Activated naive CD8-positive, alpha-beta T cell treated with anti-CD3 and anti-CD28 coated beads, Interleukin-2, amount 50 U/mL, for 24 hours (primary cell): ENCODE measurements around the gene ADCY5.
"Not testable (repeated sequence)": the region's sequence is repeated elsewhere in the genome, so short reads cannot be mapped to it uniquely, and the experiment has no call there.

Experiments used
- ATAC-seq: fragments of 150-1000 bp; cut with Tn5 transposase; one replicate; pipeline ENCODE4 v1.10.0; 2021
- DNase-seq: peaks from one replicate; pipeline ENCODE4 v3.0.0; 2021
- H3K27ac Mint-ChIP-seq: one replicate; pipeline ENCODE4 v1.8.0; 2021; ENCODE audit warnings: mild to moderate bottlenecking, mixed read lengths
- H3K27me3 Mint-ChIP-seq: one replicate; pipeline ENCODE4 v1.8.0; 2021; ENCODE audit warnings: mixed read lengths
- H3K36me3 Mint-ChIP-seq: one replicate; pipeline ENCODE4 v1.8.0; 2021; ENCODE audit warnings: low read depth, mixed read lengths
- H3K4me1 Mint-ChIP-seq: one replicate; pipeline ENCODE4 v1.8.0; 2021; ENCODE audit warnings: mixed read lengths
- H3K4me3 Mint-ChIP-seq: one replicate; pipeline ENCODE4 v1.8.0; 2021; ENCODE audit warnings: mild to moderate bottlenecking, moderate library complexity, mixed read lengths
- H3K9me3 Mint-ChIP-seq: one replicate; pipeline ENCODE4 v1.8.0; 2021; ENCODE audit warnings: mixed read lengths

The ADCY5 gene

GRCh38 chr3:123448536-123449101 is at the start of gene ADCY5:
ADCY5 (minus strand) TSS chr3:123449090; CDS start chr3:123448545, 545 bp downstream.
- peak; percentile 7 for DNase-seq
- Mint-ChIP-seq H3K36me3 (no peaks in the 10 kb centered on the region), H3K4me3 (no peak within 1 kb of the TSS), H3K27ac (no peak within 1 kb of the TSS), H3K9me3 (no peaks in the 10 kb centered on the region), H3K27me3 (peaks cover 60% of the 10 kb centered on the region), H3K4me1 (no peaks in the 10 kb centered on the region)
- peak; percentile 16 for ATAC-seq

DNA sequence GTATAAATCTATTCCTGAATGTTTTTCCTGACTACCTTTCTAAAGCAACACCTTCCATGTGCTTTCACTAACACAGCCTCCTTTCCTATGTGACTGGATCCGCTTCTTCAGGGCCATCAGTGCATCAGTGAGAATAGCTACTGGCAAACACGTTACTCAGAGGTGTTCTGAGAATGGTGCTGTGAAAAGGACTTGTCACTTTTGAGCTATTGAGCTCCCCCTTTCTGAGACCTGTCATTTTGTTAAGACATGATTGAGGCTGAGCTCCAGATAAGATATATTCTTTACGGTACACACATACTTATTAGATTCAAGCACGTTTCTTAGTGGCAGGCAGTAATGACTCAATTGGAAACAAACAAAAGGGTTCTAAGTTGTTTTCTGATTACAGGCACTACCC is 45.0 kb upstream of the ADCY5 start:
- H3K27me3 Mint-ChIP-seq: no peaks in the 10 kb centered on the region
- ATAC-seq (no peak), DNase-seq (no peak)
- no peak overlapping the region for H3K27ac Mint-ChIP-seq
- no peaks in the 10 kb centered on the region for H3K4me1 Mint-ChIP-seq
- H3K9me3 Mint-ChIP-seq: no peaks in the 10 kb centered on the region
- H3K36me3 Mint-ChIP-seq: peaks cover 11% of the 10 kb centered on the region
- no peak overlapping the region for H3K4me3 Mint-ChIP-seq

DNA sequence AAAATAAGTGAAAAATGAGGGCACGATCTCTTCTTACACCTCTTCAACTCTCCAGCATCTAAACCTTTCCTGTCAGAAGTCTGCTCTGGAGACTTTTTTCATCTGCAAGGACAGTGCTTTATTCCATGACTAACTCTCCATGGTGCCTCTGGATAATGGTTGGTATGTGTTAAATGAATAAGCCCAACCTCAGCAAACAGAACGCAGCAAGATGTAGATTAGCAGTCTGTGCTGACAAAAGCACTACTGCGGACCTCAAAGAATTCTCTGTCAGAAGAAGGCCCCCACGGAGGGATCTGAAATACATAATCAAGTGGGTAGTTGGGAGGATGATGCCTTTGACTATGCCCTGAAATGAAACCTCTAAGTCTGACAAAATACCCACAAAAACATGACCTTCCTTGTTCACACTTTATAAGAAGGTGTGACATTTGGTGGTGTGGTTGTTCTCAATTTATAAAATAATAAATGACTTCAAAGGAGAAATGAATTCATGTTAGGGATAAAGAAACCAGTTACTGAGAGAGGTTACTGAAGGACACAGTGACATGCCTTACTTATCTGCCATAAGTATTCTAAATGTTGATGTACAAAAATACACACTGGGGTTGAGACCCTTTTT is 43.2 kb upstream of the ADCY5 start:
- ATAC-seq (no peak), DNase-seq (no peak)
- Mint-ChIP-seq H3K9me3 (no peaks in the 10 kb centered on the region), H3K27me3 (no peaks in the 10 kb centered on the region), H3K4me1 (no peaks in the 10 kb centered on the region), H3K27ac (no peak overlapping the region), H3K4me3 (no peak overlapping the region), H3K36me3 (peaks cover 11% of the 10 kb centered on the region)

GRCh38 chr3:123489400-123490004 is 40.6 kb upstream of the ADCY5 start:
- Mint-ChIP-seq H3K4me1 (no peaks in the 10 kb centered on the region), H3K36me3 (peaks cover 6% of the 10 kb centered on the region), H3K4me3 (no peak overlapping the region), H3K27me3 (no peaks in the 10 kb centered on the region), H3K9me3 (no peaks in the 10 kb centered on the region), H3K27ac (no peak overlapping the region)
- ATAC-seq (no peak), DNase-seq (peak; percentile 58)

GRCh38 chr3:123488645-123489347 is 39.9 kb upstream of the ADCY5 start:
- no peaks in the 10 kb centered on the region for H3K9me3 Mint-ChIP-seq
- H3K4me1 Mint-ChIP-seq: no peaks in the 10 kb centered on the region
- H3K4me3 Mint-ChIP-seq: no peak overlapping the region
- peaks cover 6% of the 10 kb centered on the region for H3K36me3 Mint-ChIP-seq
- no peaks in the 10 kb centered on the region for H3K27me3 Mint-ChIP-seq
- ATAC-seq (no peak), DNase-seq (no peak)
- H3K27ac Mint-ChIP-seq: no peak overlapping the region

GRCh38 chr3:123487063-123487462 is 38.2 kb upstream of the ADCY5 start:
- not testable (repeated sequence) for H3K27me3 Mint-ChIP-seq, H3K36me3 Mint-ChIP-seq, DNase-seq, H3K4me1 Mint-ChIP-seq, ATAC-seq, H3K4me3 Mint-ChIP-seq, H3K9me3 Mint-ChIP-seq, H3K27ac Mint-ChIP-seq

GRCh38 chr3:123486460-123486859 is 37.6 kb upstream of the ADCY5 start:
- Mint-ChIP-seq H3K4me1 (no peaks in the 10 kb centered on the region), H3K9me3 (no peaks in the 10 kb centered on the region), H3K4me3 (no peak overlapping the region), H3K27me3 (no peaks in the 10 kb centered on the region), H3K36me3 (peaks cover 4% of the 10 kb centered on the region), H3K27ac (no peak overlapping the region)
- no peak for ATAC-seq
- no peak for DNase-seq

- no peaks in the 10 kb centered on the region for H3K9me3 Mint-ChIP-seq
- DNase-seq (no peak), ATAC-seq (no peak)
- H3K36me3 Mint-ChIP-seq: no peaks in the 10 kb centered on the region
- no peak overlapping the region for H3K27ac Mint-ChIP-seq
- H3K4me3 Mint-ChIP-seq: no peak overlapping the region
- no peaks in the 10 kb centered on the region for H3K27me3 Mint-ChIP-seq
- H3K4me1 Mint-ChIP-seq: no peaks in the 10 kb centered on the region
Observed at GRCh38 chr3:123485551-123485950, 36.7 kb upstream of the ADCY5 start.

DNA sequence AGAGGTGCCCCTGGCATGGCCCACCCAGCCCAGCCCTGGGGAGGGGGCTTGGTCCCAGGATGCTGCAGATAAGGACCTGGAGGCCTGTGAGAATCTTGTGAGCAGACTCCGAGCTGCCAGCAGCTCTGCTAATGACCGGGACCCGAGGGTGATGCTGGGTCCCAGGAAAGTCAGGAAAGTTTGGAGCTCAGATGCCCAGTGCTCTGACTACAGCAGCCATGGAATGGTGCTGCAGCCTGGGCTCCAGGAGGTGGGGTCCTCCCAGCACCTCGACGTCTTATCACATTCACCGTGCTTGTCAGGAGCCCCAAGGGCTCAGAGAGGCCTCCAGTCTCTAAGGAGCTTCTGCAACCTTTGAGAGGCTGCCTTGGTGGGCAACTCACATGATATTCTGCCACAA is 34.3 kb upstream of the ADCY5 start:
- Mint-ChIP-seq H3K4me3 (no peak overlapping the region), H3K27ac (no peak overlapping the region), H3K27me3 (peaks cover 2% of the 10 kb centered on the region), H3K36me3 (no peaks in the 10 kb centered on the region), H3K4me1 (no peaks in the 10 kb centered on the region), H3K9me3 (no peaks in the 10 kb centered on the region)
- ATAC-seq (no peak), DNase-seq (no peak)

GRCh38 chr3:123481722-123482457 is 33.0 kb upstream of the ADCY5 start:
- ATAC-seq (no peak), DNase-seq (no peak)
- H3K36me3 Mint-ChIP-seq: no peaks in the 10 kb centered on the region
- no peak overlapping the region for H3K4me3 Mint-ChIP-seq
- H3K27me3 Mint-ChIP-seq: peaks cover 13% of the 10 kb centered on the region
- H3K27ac Mint-ChIP-seq: no peak overlapping the region
- no peaks in the 10 kb centered on the region for H3K9me3 Mint-ChIP-seq
- H3K4me1 Mint-ChIP-seq: no peaks in the 10 kb centered on the region

DNA sequence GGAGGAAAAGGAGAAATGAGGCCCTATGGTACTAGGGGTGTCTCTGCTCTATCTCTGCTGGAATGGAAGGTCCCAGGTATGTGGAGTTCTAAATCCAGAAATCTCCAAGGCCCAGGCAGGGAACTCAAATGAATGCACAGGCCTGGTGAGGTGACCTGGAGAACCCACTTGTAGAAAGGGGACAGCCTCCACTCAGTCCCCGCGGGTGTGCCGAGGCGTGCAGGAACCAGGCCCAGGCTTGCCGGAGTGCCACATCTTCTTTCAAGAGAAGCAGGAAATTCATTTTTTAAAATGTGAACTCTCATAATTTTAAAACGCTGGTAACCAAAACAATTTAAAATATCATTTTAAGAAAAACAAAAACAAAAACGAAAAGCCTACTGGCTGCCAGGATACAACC is 32.2 kb upstream of the ADCY5 start:
- Mint-ChIP-seq H3K36me3 (no peaks in the 10 kb centered on the region), H3K27ac (no peak overlapping the region), H3K4me3 (no peak overlapping the region), H3K4me1 (no peaks in the 10 kb centered on the region), H3K27me3 (peaks cover 16% of the 10 kb centered on the region), H3K9me3 (no peaks in the 10 kb centered on the region)
- ATAC-seq (no peak), DNase-seq (no peak)

DNA sequence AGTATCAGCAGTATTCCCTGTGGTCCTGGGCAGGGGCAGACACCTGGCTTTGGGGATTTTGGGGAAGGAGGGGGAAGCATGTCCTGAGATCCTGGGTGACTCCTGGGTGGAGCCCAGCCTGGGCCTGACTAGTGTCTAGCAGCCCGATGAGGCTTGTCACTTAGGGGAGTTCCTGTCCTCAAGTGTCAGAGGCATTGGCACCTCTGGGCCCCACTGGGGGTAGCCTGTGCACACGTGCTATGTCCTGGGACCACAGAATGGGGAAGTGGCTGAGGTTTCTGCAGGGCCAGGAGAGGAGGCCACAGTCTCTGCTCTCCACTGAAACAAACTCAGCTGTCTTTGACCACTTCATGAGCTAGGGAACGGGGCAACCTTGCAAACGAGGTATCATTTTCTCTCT is 31.5 kb upstream of the ADCY5 start:
- DNase-seq: no peak
- peaks cover 20% of the 10 kb centered on the region for H3K27me3 Mint-ChIP-seq
- no peaks in the 10 kb centered on the region for H3K4me1 Mint-ChIP-seq
- H3K4me3 Mint-ChIP-seq: no peak overlapping the region
- H3K36me3 Mint-ChIP-seq: no peaks in the 10 kb centered on the region
- no peaks in the 10 kb centered on the region for H3K9me3 Mint-ChIP-seq
- ATAC-seq: peak; percentile 44
- no peak overlapping the region for H3K27ac Mint-ChIP-seq

GRCh38 chr3:123479891-123480290 is 31.0 kb upstream of the ADCY5 start:
- Mint-ChIP-seq H3K27ac (no peak overlapping the region), H3K27me3 (peaks cover 24% of the 10 kb centered on the region)
- no peak for DNase-seq

DNA sequence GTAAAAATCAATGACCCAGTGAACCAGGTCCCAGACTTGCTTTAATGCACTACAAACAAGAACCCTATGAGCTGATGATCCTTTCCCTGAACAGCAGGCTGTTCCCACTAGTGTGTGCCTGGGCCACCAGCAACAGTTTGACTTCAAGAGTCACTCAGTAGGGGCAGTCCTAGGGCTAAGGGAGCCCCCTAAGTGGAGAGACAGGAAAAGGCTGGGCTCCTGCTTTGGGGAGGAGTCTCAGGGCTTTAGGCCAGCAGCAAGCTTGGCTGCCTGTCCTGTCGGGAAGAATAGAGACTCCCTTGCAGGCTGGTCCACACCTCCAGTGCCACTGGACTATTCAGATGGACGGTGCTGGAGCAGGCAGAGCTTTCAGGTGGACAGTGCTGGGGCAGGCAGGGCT is 29.4 kb upstream of the ADCY5 start:
- H3K9me3 Mint-ChIP-seq: no peaks in the 10 kb centered on the region
- H3K36me3 Mint-ChIP-seq: no peaks in the 10 kb centered on the region
- H3K4me1 Mint-ChIP-seq: no peaks in the 10 kb centered on the region
- no peak for ATAC-seq
- H3K4me3 Mint-ChIP-seq: no peak overlapping the region
- peaks cover 28% of the 10 kb centered on the region for H3K27me3 Mint-ChIP-seq
- DNase-seq: no peak
- H3K27ac Mint-ChIP-seq: no peak overlapping the region

More at GRCh38 chr3:123479891-123480290, 31.0 kb upstream of the ADCY5 start:
- Mint-ChIP-seq H3K4me1 (no peaks in the 10 kb centered on the region), H3K9me3 (no peaks in the 10 kb centered on the region), H3K4me3 (no peak overlapping the region), H3K36me3 (no peaks in the 10 kb centered on the region)
- ATAC-seq: no peak
